ENCODE results near the gene EMP3. TPM values are rescaled to one million over a fixed set of nuclear protein-coding genes. Genes with fewer than 3 reads are reported as not detected.

Gene EMP3
- total and polyA plus RNA-seq, 2 of the 13 experiments (the other 11 are each of a cell fraction or from before 2014, with no cell fraction given) = 2.2 to 7.8 TPM

DNA sequence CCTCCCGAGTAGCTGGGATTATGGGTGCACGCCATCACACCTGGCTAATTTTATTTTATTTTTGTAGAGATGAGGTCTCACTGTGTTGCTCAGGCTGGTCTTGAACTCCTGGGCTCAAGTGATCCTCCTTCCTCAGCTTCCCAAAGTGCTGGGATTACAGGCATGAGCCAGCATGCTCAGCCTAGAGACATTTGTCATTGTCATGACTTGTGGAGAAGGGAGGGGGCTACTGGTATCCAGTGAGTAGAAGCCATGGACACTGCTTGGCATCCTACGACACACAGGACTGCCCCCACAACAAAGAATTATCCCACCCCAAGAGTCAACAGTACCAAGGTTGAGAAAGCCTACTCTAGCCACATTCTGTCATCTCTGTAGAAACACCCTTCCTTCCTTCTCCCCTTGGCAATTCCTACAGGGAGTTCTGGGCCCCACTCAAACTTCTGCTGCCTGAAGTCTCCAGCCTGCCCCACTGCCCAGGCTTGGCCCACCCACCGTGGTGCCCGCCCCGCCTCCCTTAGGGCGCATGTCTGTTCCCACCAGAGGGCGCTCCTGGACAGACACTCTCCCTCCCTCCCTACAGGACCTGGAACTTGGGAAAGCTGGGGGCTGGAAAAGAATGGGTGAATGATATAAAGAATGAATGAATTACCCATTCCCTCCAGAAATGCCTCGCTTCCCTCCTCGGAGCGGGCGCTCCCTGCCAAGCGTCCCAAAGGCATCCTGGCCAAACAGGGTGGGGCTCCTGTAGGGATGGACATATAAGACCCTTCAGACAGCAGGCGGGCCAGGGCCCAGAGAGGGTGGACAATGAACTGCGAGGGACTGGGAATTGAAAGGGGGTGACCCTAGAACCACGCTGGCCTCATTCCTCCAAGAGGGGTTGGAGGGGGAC, 5.5 kb upstream of the EMP3 start (continued):
- TF ChIP-seq, protein P1, sequence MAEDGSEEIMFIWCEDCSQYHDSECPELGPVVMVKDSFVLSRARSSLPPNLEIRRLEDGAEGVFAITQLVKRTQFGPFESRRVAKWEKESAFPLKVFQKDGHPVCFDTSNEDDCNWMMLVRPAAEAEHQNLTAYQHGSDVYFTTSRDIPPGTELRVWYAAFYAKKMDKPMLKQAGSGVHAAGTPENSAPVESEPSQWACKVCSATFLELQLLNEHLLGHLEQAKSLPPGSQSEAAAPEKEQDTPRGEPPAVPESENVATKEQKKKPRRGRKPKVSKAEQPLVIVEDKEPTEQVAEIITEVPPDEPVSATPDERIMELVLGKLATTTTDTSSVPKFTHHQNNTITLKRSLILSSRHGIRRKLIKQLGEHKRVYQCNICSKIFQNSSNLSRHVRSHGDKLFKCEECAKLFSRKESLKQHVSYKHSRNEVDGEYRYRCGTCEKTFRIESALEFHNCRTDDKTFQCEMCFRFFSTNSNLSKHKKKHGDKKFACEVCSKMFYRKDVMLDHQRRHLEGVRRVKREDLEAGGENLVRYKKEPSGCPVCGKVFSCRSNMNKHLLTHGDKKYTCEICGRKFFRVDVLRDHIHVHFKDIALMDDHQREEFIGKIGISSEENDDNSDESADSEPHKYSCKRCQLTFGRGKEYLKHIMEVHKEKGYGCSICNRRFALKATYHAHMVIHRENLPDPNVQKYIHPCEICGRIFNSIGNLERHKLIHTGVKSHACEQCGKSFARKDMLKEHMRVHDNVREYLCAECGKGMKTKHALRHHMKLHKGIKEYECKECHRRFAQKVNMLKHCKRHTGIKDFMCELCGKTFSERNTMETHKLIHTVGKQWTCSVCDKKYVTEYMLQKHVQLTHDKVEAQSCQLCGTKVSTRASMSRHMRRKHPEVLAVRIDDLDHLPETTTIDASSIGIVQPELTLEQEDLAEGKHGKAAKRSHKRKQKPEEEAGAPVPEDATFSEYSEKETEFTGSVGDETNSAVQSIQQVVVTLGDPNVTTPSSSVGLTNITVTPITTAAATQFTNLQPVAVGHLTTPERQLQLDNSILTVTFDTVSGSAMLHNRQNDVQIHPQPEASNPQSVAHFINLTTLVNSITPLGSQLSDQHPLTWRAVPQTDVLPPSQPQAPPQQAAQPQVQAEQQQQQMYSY (CRISPR knock-in tag; IDR thresholded peaks at IDR 0.05) = no peak
- TF ChIP-seq, protein P2, sequence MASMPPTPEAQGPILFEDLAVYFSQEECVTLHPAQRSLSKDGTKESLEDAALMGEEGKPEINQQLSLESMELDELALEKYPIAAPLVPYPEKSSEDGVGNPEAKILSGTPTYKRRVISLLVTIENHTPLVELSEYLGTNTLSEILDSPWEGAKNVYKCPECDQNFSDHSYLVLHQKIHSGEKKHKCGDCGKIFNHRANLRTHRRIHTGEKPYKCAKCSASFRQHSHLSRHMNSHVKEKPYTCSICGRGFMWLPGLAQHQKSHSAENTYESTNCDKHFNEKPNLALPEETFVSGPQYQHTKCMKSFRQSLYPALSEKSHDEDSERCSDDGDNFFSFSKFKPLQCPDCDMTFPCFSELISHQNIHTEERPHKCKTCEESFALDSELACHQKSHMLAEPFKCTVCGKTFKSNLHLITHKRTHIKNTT (CRISPR knock-in tag; IDR thresholded peaks at IDR 0.05) = no peak
- no peak for TF ChIP-seq HNF1A (IDR thresholded peaks at IDR 0.05; ENCODE audit: low read depth)
- TF ChIP-seq HNF1A (CRISPR knock-in tag; IDR thresholded peaks at IDR 0.05; ENCODE audit: borderline replicate concordance) = no peak
- peak; percentile 69 for TF ChIP-seq MYC (CRISPR knock-in tag; IDR thresholded peaks at IDR 0.05; ENCODE audit: borderline replicate concordance)
- no peak for TF ChIP-seq ZNF337 (CRISPR knock-in tag; IDR thresholded peaks at IDR 0.05; ENCODE audit: borderline replicate concordance, low read depth)
- no peak for TF ChIP-seq TOPORS (CRISPR knock-in tag; IDR thresholded peaks at IDR 0.05)
- TF ChIP-seq, protein P3, sequence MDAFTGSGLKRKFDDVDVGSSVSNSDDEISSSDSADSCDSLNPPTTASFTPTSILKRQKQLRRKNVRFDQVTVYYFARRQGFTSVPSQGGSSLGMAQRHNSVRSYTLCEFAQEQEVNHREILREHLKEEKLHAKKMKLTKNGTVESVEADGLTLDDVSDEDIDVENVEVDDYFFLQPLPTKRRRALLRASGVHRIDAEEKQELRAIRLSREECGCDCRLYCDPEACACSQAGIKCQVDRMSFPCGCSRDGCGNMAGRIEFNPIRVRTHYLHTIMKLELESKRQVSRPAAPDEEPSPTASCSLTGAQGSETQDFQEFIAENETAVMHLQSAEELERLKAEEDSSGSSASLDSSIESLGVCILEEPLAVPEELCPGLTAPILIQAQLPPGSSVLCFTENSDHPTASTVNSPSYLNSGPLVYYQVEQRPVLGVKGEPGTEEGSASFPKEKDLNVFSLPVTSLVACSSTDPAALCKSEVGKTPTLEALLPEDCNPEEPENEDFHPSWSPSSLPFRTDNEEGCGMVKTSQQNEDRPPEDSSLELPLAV (CRISPR knock-in tag; conservative IDR thresholded peaks at IDR 0.05; ENCODE audit: low read depth) = no peak
- TF ChIP-seq STAT5B (CRISPR knock-in tag; IDR thresholded peaks at IDR 0.05) = no peak
- no peak for TF ChIP-seq PRMT3 (CRISPR knock-in tag; IDR thresholded peaks at IDR 0.05; ENCODE audit: borderline replicate concordance, low read depth)
- TF ChIP-seq ZNF224 (CRISPR knock-in tag; IDR thresholded peaks at IDR 0.05) = no peak
- no peak for TF ChIP-seq ZNF615 (CRISPR knock-in tag; IDR thresholded peaks at IDR 0.05; ENCODE audit: borderline replicate concordance)
- 0 out of 2 replicates have a peak, but pooled peaks have one; percentile 28 for TF ChIP-seq ERF (CRISPR knock-in tag; IDR thresholded peaks at IDR 0.05)
- TF ChIP-seq, protein P4, sequence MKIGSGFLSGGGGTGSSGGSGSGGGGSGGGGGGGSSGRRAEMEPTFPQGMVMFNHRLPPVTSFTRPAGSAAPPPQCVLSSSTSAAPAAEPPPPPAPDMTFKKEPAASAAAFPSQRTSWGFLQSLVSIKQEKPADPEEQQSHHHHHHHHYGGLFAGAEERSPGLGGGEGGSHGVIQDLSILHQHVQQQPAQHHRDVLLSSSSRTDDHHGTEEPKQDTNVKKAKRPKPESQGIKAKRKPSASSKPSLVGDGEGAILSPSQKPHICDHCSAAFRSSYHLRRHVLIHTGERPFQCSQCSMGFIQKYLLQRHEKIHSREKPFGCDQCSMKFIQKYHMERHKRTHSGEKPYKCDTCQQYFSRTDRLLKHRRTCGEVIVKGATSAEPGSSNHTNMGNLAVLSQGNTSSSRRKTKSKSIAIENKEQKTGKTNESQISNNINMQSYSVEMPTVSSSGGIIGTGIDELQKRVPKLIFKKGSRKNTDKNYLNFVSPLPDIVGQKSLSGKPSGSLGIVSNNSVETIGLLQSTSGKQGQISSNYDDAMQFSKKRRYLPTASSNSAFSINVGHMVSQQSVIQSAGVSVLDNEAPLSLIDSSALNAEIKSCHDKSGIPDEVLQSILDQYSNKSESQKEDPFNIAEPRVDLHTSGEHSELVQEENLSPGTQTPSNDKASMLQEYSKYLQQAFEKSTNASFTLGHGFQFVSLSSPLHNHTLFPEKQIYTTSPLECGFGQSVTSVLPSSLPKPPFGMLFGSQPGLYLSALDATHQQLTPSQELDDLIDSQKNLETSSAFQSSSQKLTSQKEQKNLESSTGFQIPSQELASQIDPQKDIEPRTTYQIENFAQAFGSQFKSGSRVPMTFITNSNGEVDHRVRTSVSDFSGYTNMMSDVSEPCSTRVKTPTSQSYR (CRISPR knock-in tag; IDR thresholded peaks at IDR 0.05; ENCODE audit: borderline replicate concordance) = no peak
